H1 (cell line): Measurements from ENCODE around the gene DSCAM. TPM values are rescaled to one million over a fixed set of nuclear protein-coding genes. Genes with fewer than 3 reads are reported as not detected.

Experiments
- CTCF ChIA-PET: fragments of 300-600 bp; sonication (Branson Sonifier 250); formaldehyde crosslinking; loops from one replicate; lab custom pipeline; 2021; ENCODE audit not compliant: partially characterized antibody; lab: Charles Lee
- POLR2A ChIA-PET: fragments of 300-600 bp; sonication (Branson Sonifier 250); formaldehyde crosslinking; loops from one replicate; lab custom pipeline; 2021; ENCODE audit warnings: inconsistent platforms; ENCODE audit not compliant: partially characterized antibody; lab: Charles Lee
- DNase-seq, 2 experiments: peaks; one replicate each; pipeline versions ENCODE4 v3.0.0 to v3.0.0-alpha.2; 2010 to 2022; ENCODE audit warnings: low spot score in 2 of 2, low read depth in 1 of 2, mixed read lengths in 1 of 2
- FAIRE-seq: peaks from 2 replicates; lab custom pipeline; 2011; peaks lifted over from hg19 to GRCh38; lab: Jason Lieb, UNC
- H2AFZ ChIP-seq: 2 replicates; pipeline ENCODE4 v1.8.1; 2012; ENCODE audit warnings: low read length, inconsistent platforms
- H2AK5ac ChIP-seq: 2 replicates; pipeline ENCODE4 v1.6.1; 2013; ENCODE audit warnings: low read depth, low read length
- H2BK120ac ChIP-seq: replicated peaks from 2 replicates; pipeline ENCODE3; 2013; ENCODE audit warnings: low read depth, low read length, inconsistent platforms
- H2BK12ac ChIP-seq: 2 replicates; pipeline ENCODE4 v1.6.1; 2013; ENCODE audit warnings: low read depth, low read length
- H2BK15ac ChIP-seq: 2 replicates; pipeline ENCODE4 v1.6.1; 2013; ENCODE audit warnings: low read length
- H2BK20ac ChIP-seq: 2 replicates; pipeline ENCODE4 v1.6.1; 2013; ENCODE audit warnings: low read length
- H2BK5ac ChIP-seq: 2 replicates; pipeline ENCODE4 v1.6.1; 2013; ENCODE audit warnings: low read depth, low read length
- H3K14ac ChIP-seq: 2 replicates; pipeline ENCODE4 v1.6.1; 2013; ENCODE audit warnings: inconsistent platforms; ENCODE audit not compliant: insufficient read length
- H3K18ac ChIP-seq: 2 replicates; pipeline ENCODE4 v1.6.1; 2013; ENCODE audit warnings: low read length; ENCODE audit errors: extremely low read depth
- H3K23ac ChIP-seq: 2 replicates; pipeline ENCODE4 v1.6.1; 2013; ENCODE audit warnings: inconsistent platforms; ENCODE audit not compliant: insufficient read length
- H3K23me2 ChIP-seq: 2 replicates; pipeline ENCODE4 v1.6.1; 2013; ENCODE audit warnings: low read depth, low read length
- H3K27ac ChIP-seq: 2 replicates; pipeline ENCODE4 v1.6.1; 2011; ENCODE audit warnings: low read depth, low read length, inconsistent platforms
- H3K27me3 ChIP-seq, 4 experiments: replicated peaks in 1 of 4; 1 replicate in 1 of 4; 2 replicates in 3 of 4; pipeline versions ENCODE4 v1.6.1 to v1.8.1; 2011 to 2013; ENCODE audit warnings: low read length in 3 of 4, mild to moderate bottlenecking in 3 of 4, inconsistent platforms in 2 of 4, mixed read lengths in 2 of 4, moderate library complexity in 1 of 4; ENCODE audit not compliant: control insufficient read depth in 3 of 4, insufficient read depth in 3 of 4; ENCODE audit errors: extremely low read depth in 1 of 4
- H3K36me3 ChIP-seq, 4 experiments: 2 replicates each; pipeline versions ENCODE4 v1.6.1 to v1.8.1; 2011 to 2013; ENCODE audit warnings: mild to moderate bottlenecking in 4 of 4, low read length in 3 of 4, moderate library complexity in 2 of 4, control low read depth in 1 of 4, inconsistent platforms in 1 of 4; ENCODE audit not compliant: insufficient read depth in 4 of 4, control insufficient read depth in 2 of 4
- H3K4ac ChIP-seq: replicated peaks from 2 replicates; pipeline ENCODE3; 2013; ENCODE audit warnings: low read length, low read depth, mixed read lengths, inconsistent platforms; ENCODE audit not compliant: insufficient read length
- H3K4me1 ChIP-seq, 4 experiments: replicated peaks in 1 of 4; 1 replicate in 1 of 4; 2 replicates in 3 of 4; pipeline versions ENCODE4 v1.6.1 to v1.8.1; 2011 to 2013; ENCODE audit warnings: low read length in 3 of 4, inconsistent platforms in 2 of 4, mixed read lengths in 1 of 4; ENCODE audit not compliant: insufficient read depth in 4 of 4, control insufficient read depth in 3 of 4
- H3K4me2 ChIP-seq, 2 experiments: 2 replicates each; pipeline versions ENCODE4 v1.6.1 to v1.8.1; 2011 to 2013; ENCODE audit warnings: low read depth in 2 of 2, low read length in 2 of 2, control low read depth in 1 of 2, inconsistent platforms in 1 of 2, mild to moderate bottlenecking in 1 of 2; ENCODE audit not compliant: insufficient read depth in 1 of 2
- H3K4me3 ChIP-seq, 4 experiments: fragments of 200-600, 300-600 bp in 1 of 4; sonication (generic), shearing (Covaris generic), sonication (Bioruptor Twin) in 1 of 4; 2 replicates each; pipeline versions ENCODE4 v1.5.1 to v1.8.1; 2011 to 2016; ENCODE audit warnings: low read length in 4 of 4, low read depth in 3 of 4, control low read depth in 2 of 4, inconsistent platforms in 2 of 4, mild to moderate bottlenecking in 2 of 4, mixed read lengths in 1 of 4, moderate library complexity in 1 of 4; ENCODE audit not compliant: insufficient read depth in 2 of 4; ENCODE audit errors: extremely low read depth in 1 of 4
- H3K56ac ChIP-seq: replicated peaks from 2 replicates; pipeline ENCODE3; 2013; ENCODE audit warnings: low read depth, mild to moderate bottlenecking, mixed read lengths, low read length, inconsistent platforms; ENCODE audit not compliant: insufficient read length
- H3K79me1 ChIP-seq: 2 replicates; pipeline ENCODE4 v1.6.1; 2013; ENCODE audit warnings: low read depth, low read length, control low read depth
- H3K79me2 ChIP-seq, 2 experiments: 2 replicates each; pipeline versions ENCODE4 v1.6.1 to v1.8.1; 2012 to 2013; ENCODE audit warnings: low read length in 2 of 2, mild to moderate bottlenecking in 2 of 2, inconsistent platforms in 1 of 2; ENCODE audit not compliant: insufficient read depth in 2 of 2, control insufficient read depth in 1 of 2
- H3K9ac ChIP-seq, 4 experiments: replicated peaks in 1 of 4; 1 replicate in 1 of 4; 2 replicates in 3 of 4; pipeline versions ENCODE4 v1.6.1 to v1.8.1; 2011 to 2013; ENCODE audit warnings: low read depth in 3 of 4, low read length in 3 of 4, control low read depth in 2 of 4, mild to moderate bottlenecking in 2 of 4, moderate library complexity in 2 of 4, inconsistent platforms in 1 of 4; ENCODE audit errors: extremely low read depth in 1 of 4
- H3K9me3 ChIP-seq, 2 experiments: 2 replicates each; pipeline versions ENCODE4 v1.6.1 to v1.8.1; 2012 to 2013; ENCODE audit warnings: mild to moderate bottlenecking in 2 of 2, moderate library complexity in 2 of 2, control low read depth in 1 of 2, inconsistent platforms in 1 of 2, low read depth in 1 of 2, low read length in 1 of 2, mixed read lengths in 1 of 2; ENCODE audit not compliant: insufficient read depth in 2 of 2
- H4K20me1 ChIP-seq, 2 experiments: replicated peaks in 1 of 2; 2 replicates each; pipeline versions ENCODE3 to v1.8.1; 2011 to 2013; ENCODE audit warnings: inconsistent platforms in 2 of 2, low read length in 2 of 2, mild to moderate bottlenecking in 1 of 2; ENCODE audit not compliant: insufficient read depth in 2 of 2, control insufficient read depth in 1 of 2
- H4K5ac ChIP-seq: 2 replicates; pipeline ENCODE4 v1.6.1; 2013; ENCODE audit warnings: low read length, low read depth, mixed read lengths, inconsistent platforms; ENCODE audit not compliant: insufficient read length
- H4K8ac ChIP-seq: 2 replicates; pipeline ENCODE4 v1.8.0; 2013; ENCODE audit warnings: mild to moderate bottlenecking, moderate library complexity, low read length, inconsistent platforms; ENCODE audit not compliant: insufficient read depth; ENCODE audit errors: extremely low read depth
- H4K91ac ChIP-seq: replicated peaks from 2 replicates; pipeline ENCODE3; 2013; ENCODE audit warnings: low read length, mixed read lengths, inconsistent platforms; ENCODE audit not compliant: insufficient read length
- NRF1 ChIP-seq: IDR thresholded peaks from 2 replicates; pipeline ENCODE4 v1.6.1; 2011; ENCODE audit warnings: mild to moderate bottlenecking, low read depth, low read length, improper control_type of control experiment
- RFX5 ChIP-seq: IDR thresholded peaks from 2 replicates; pipeline ENCODE4 v1.6.1; 2011; ENCODE audit warnings: low read depth, low read length, improper control_type of control experiment, borderline replicate concordance
- WGBS, 2 experiments: shearing (Covaris generic) in 1 of 2; methylation state at CpG; one replicate each; pipeline versions ENCODE4 v1.1.6 to v1.1.7; 2013 to 2015; ENCODE audit warnings: low lambda C conversion rate in 2 of 2, mixed read lengths in 2 of 2, inconsistent platforms in 1 of 2, low coverage in 1 of 2, missing lambda C conversion rate in 1 of 2; ENCODE audit not compliant: insufficient replicate concordance in 2 of 2, insufficient coverage in 1 of 2, insufficient read length in 1 of 2; ENCODE audit errors: extremely low coverage in 1 of 2, missing lambda C conversion rate in 1 of 2; 5-methylcytosine and 5-hydroxymethylcytosine counted together
- polyA plus RNA-seq, 7 experiments: library from polyadenylated mRNA; depleted of rRNA in 3 of 7; stranded (reverse) in 5 of 7; unstranded in 2 of 7; fragments of >200 nt in 5 of 7; fragments of 200-250 nt in 2 of 7; gene quantifications; 1 replicate in 5 of 7; 2 replicates in 1 of 7; 4 replicates in 1 of 7; pipeline versions ENCODE4 v1.2.1 to v1.2.3, GENCODE V29; 2011 to 2013; ENCODE audit warnings: missing spikeins in 2 of 7, mixed read lengths in 2 of 7
- total RNA-seq: library from RNA; stranded (reverse); fragmentation: NEBNext Ultra II Directional; extraction: Animal tissue kit (Norgen Biotek cat#: 25700); gene quantifications from 2 replicates; pipeline ENCODE4 v1.2.1, GENCODE V29; 2021

Gene DSCAM
- total and polyA plus RNA-seq, 2 of the 8 experiments (the other 6 are each of a cell fraction or from before 2014, with no cell fraction given), result 0.02 to 0.15 TPM

DNA sequence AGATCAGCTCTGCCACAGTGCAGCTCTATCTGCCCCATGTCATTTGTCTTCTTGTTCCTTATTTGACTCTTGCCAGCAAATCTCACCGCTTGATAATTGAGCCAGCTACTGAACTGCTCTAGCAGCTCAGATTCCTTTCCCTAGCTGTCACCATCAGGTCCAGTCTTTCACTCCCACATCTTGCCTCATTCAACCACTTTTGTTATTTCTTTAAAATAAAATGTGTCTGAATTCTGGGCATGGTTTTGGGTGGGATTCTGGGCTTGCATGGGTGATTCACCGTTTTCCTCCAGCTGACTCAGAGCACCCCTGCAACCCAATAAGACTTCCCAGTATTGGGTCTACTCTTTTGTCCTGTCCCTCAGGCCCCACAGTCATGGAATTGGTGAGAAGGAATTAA lies 215.7 kb downstream of the DSCAM start:
- no peak overlapping the region for H2AFZ ChIP-seq
- H3K56ac ChIP-seq, result no peak overlapping the region
- H2BK120ac ChIP-seq, result no peak overlapping the region
- no peaks in the 10 kb centered on the region for H4K20me1 ChIP-seq
- H3K79me2 ChIP-seq, result no peaks in the 10 kb centered on the region
- H4K91ac ChIP-seq, result no peak overlapping the region
- no peak overlapping the region for H4K5ac ChIP-seq
- H3K9ac ChIP-seq, result no peak overlapping the region
- DNase-seq (no peak), FAIRE-seq (no peak)
- no peak overlapping the region for H3K14ac ChIP-seq
- no peak overlapping the region for H2BK5ac ChIP-seq
- H3K27ac ChIP-seq, result no peak overlapping the region
- ChIA-PET CTCF (interaction anchor here (1.3 kb wide), 1 partner anchor 16 kb away, joined by 4 read pairs; no protein-coding TSS in a partner anchor), POLR2A (no interaction called here)
- H4K8ac ChIP-seq, result no peak overlapping the region
- no peaks in the 10 kb centered on the region for H3K79me1 ChIP-seq
- no peaks in the 10 kb centered on the region for H3K4me1 ChIP-seq
- no peak overlapping the region for H3K4me3 ChIP-seq
- H3K4ac ChIP-seq, result no peak overlapping the region
- no peak overlapping the region for H3K23ac ChIP-seq
- no peaks in the 10 kb centered on the region for H3K36me3 ChIP-seq
- H2BK12ac ChIP-seq, result no peak overlapping the region
- no peak overlapping the region for H2AK5ac ChIP-seq
- 97% methylated on average over 2 of the region's 2 CpGs; no CpG with 5 or more reads in 1 of the 2 experiments for WGBS, 2 experiments
- no peaks in the 10 kb centered on the region for H3K27me3 ChIP-seq
- no peak overlapping the region for H2BK15ac ChIP-seq
- H3K18ac ChIP-seq, result no peak overlapping the region
- H3K9me3 ChIP-seq, result no peaks in the 10 kb centered on the region
- H3K23me2 ChIP-seq, result no peaks in the 10 kb centered on the region; the same call in 1 of the 2 replicates
- no peak overlapping the region for H3K4me2 ChIP-seq
- no peak overlapping the region for H2BK20ac ChIP-seq
- TF ChIP-seq RFX5 (no peak), NRF1 (no peak)
